Uterus (tissue), 4 donors: Measurements from ENCODE around the gene SLC6A19. TPM values are rescaled to one million over a fixed set of nuclear protein-coding genes. Genes with fewer than 3 reads are reported as not detected.

ENCODE experiments used
- DNase-seq, 2 donors: peaks; one replicate each; pipeline ENCODE4 v3.0.0-alpha.2; 2019 to 2020
- H3K27ac ChIP-seq, 2 donors: fragments of 200-600 bp; sonication (generic); 1 replicate in 1 of 2; 2 replicates in 1 of 2; pipeline ENCODE4 v1.5.1; 2016 to 2018
- H3K27me3 ChIP-seq, 2 donors: fragments of 200-600 bp; sonication (generic); one replicate each; pipeline ENCODE4 v1.5.1; 2018 to 2019; ENCODE audit warnings: control low read depth in 1 of 2
- H3K36me3 ChIP-seq, 2 donors: fragments of 200-600 bp; sonication (generic); one replicate each; pipeline ENCODE4 v1.5.1; 2019; ENCODE audit warnings: control low read depth in 1 of 2
- H3K4me1 ChIP-seq, 2 donors: fragments of 200-600 bp; sonication (generic); one replicate each; pipeline ENCODE4 v1.5.1; 2018 to 2019; ENCODE audit warnings: control low read depth in 1 of 2
- H3K4me3 ChIP-seq, 2 donors: fragments of 200-600 bp; sonication (generic); 1 replicate in 1 of 2; 2 replicates in 1 of 2; pipeline ENCODE4 v1.5.1; 2018 to 2019; ENCODE audit warnings: mild to moderate bottlenecking in 1 of 2
- H3K9me3 ChIP-seq, 2 donors: fragments of 200-600 bp; sonication (generic); one replicate each; pipeline ENCODE4 v1.5.1; 2019; ENCODE audit warnings: control low read depth in 1 of 2
- POLR2A ChIP-seq, 2 donors: fragments of 450-650 bp; IDR thresholded peaks; one replicate each; pipeline ENCODE4 v1.6.1; 2016; ENCODE audit warnings: antibody characterized with exemption in 2 of 2, mild to moderate bottlenecking in 1 of 2, moderate library complexity in 1 of 2
- intact Hi-C: fragments of 100-400 bp; cut with DNase I; formaldehyde crosslinking; loops from one replicate; pipeline ENCODE4 v1.15.1; 2023; ENCODE audit warnings: low total_unique reads
- total RNA-seq, 4 donors: library from RNA; depleted of rRNA in 3 of 4; stranded (reverse); fragments of >200 nt in 3 of 4; gene quantifications; one replicate each; pipeline versions ENCODE4 v1.1.0 to v1.2.4, GENCODE V29; 2014 to 2023
- TF ChIP-seq, protein P1 (sequence below), 4 experiments: fragments of 200-600 bp in 2 of 4; fragments of 450-650 bp in 2 of 4; sonication (generic) in 2 of 4; IDR thresholded peaks; one replicate each; pipeline ENCODE4 v1.5.1; 2016 to 2019; ENCODE audit warnings: antibody characterized with exemption in 4 of 4, mild to moderate bottlenecking in 2 of 4, moderate library complexity in 1 of 4
- donor health status: DM: yes; HTN: yes; CAD: no.

Gene SLC6A19
- total RNA-seq, 4 donors from 2014 or later, result under 0.01 TPM; not detected in 3

DNA sequence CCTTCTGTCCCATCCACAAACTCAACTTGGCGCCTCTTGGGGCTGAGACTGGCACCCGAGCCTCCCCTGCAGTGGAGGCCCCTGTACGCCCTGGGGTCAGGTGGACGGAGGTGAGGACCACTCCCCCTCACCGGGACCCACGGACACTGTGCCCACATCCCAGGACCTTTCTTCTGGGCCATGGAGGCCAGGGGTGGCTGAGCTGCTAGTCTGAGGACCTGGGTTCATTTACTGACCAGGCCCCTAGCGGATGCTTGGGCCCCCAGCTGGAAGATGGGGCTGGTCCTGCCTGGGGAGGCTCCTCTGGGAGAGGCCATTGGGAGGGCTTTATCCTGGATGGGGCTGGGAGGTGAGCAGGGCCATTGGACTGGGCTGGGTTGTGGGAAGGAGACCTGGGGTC is 16.9 kb upstream of the SLC6A19 start:
- no peak for DNase-seq
- Histone ChIP-seq H3K36me3 (no peaks in the 10 kb centered on the region), H3K27ac (no peak overlapping the region), H3K9me3 (no peaks in the 10 kb centered on the region), H3K27me3 (no peaks in the 10 kb centered on the region), H3K4me1 (no peaks in the 10 kb centered on the region), H3K4me3 (no peak overlapping the region)
- TF ChIP-seq POLR2A (IDR thresholded peaks at IDR 0.05), result no peak
- TF ChIP-seq, protein P1, sequence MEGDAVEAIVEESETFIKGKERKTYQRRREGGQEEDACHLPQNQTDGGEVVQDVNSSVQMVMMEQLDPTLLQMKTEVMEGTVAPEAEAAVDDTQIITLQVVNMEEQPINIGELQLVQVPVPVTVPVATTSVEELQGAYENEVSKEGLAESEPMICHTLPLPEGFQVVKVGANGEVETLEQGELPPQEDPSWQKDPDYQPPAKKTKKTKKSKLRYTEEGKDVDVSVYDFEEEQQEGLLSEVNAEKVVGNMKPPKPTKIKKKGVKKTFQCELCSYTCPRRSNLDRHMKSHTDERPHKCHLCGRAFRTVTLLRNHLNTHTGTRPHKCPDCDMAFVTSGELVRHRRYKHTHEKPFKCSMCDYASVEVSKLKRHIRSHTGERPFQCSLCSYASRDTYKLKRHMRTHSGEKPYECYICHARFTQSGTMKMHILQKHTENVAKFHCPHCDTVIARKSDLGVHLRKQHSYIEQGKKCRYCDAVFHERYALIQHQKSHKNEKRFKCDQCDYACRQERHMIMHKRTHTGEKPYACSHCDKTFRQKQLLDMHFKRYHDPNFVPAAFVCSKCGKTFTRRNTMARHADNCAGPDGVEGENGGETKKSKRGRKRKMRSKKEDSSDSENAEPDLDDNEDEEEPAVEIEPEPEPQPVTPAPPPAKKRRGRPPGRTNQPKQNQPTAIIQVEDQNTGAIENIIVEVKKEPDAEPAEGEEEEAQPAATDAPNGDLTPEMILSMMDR (IDR thresholded peaks at IDR 0.05), result no peak
- intact Hi-C loops, result no loop called here

GRCh38 chr5:1185038-1185627 is 16.3 kb upstream of the SLC6A19 start:
- DNase-seq, result no peak
- intact Hi-C loops, result no loop called here
- H3K9me3 ChIP-seq, result no peaks in the 10 kb centered on the region
- TF ChIP-seq, protein P1 (IDR thresholded peaks at IDR 0.05), result no peak
- no peak for TF ChIP-seq POLR2A (IDR thresholded peaks at IDR 0.05)
- H3K27ac ChIP-seq, result no peak overlapping the region
- H3K27me3 ChIP-seq, result no peaks in the 10 kb centered on the region
- H3K4me1 ChIP-seq, result no peaks in the 10 kb centered on the region
- no peak overlapping the region for H3K4me3 ChIP-seq
- no peaks in the 10 kb centered on the region for H3K36me3 ChIP-seq

GRCh38 chr5:1185629-1186350 is 15.6 kb upstream of the SLC6A19 start:
- H3K36me3 ChIP-seq, result no peaks in the 10 kb centered on the region
- DNase-seq, result peak in 1 of 2 donors; percentile 6
- TF ChIP-seq, protein P1 (IDR thresholded peaks at IDR 0.05), result no peak
- TF ChIP-seq POLR2A (IDR thresholded peaks at IDR 0.05), result no peak
- H3K4me1 ChIP-seq, result no peaks in the 10 kb centered on the region
- intact Hi-C loops, result no loop called here
- H3K4me3 ChIP-seq, result no peak overlapping the region
- H3K27ac ChIP-seq, result no peak overlapping the region
- no peaks in the 10 kb centered on the region for H3K27me3 ChIP-seq
- H3K9me3 ChIP-seq, result no peaks in the 10 kb centered on the region

- Histone ChIP-seq H3K36me3 (no peaks in the 10 kb centered on the region), H3K27ac (no peak overlapping the region), H3K27me3 (no peaks in the 10 kb centered on the region), H3K4me3 (no peak overlapping the region), H3K9me3 (no peaks in the 10 kb centered on the region), H3K4me1 (no peaks in the 10 kb centered on the region)
- TF ChIP-seq POLR2A (IDR thresholded peaks at IDR 0.05), result no peak
- TF ChIP-seq, protein P1 (IDR thresholded peaks at IDR 0.05), result no peak
- DNase-seq, result peak in 1 of 2 donors; percentile 6
- intact Hi-C loops, result no loop called here
These were observed 14.8 kb upstream of the SLC6A19 start for GRCh38 chr5:1186351-1187233.
